Stimulated activated naive B cell treated with anti-CD40 and anti-IgM and Interleukin-4, amounts not matched to agents 10 μg/mL and 1 μg/mL and 100 μg/mL, for 72 hours (primary cell): ENCODE results near the gene MINDY4.

Experiments used
- ATAC-seq, 2 donors: fragments of 150-1000 bp; cut with Tn5 transposase; replicated peaks; 2 replicates each; pipeline ENCODE4 v1.10.0; 2021; ENCODE audit warnings: moderate library complexity in 1 of 2
- DNase-seq: peaks from one replicate; pipeline ENCODE4 v3.0.0; 2021
- H3K27ac Mint-ChIP-seq: one replicate; pipeline ENCODE4 v1.8.0; 2022; ENCODE audit warnings: mild to moderate bottlenecking, mixed read lengths
- H3K27me3 Mint-ChIP-seq, 2 donors: one replicate each; pipeline ENCODE4 v1.8.0; 2022; ENCODE audit warnings: mixed read lengths in 2 of 2
- H3K36me3 Mint-ChIP-seq, 2 donors: one replicate each; pipeline ENCODE4 v1.8.0; 2022; ENCODE audit warnings: mixed read lengths in 2 of 2, mild to moderate bottlenecking in 1 of 2
- H3K4me1 Mint-ChIP-seq, 2 donors: one replicate each; pipeline ENCODE4 v1.8.0; 2022; ENCODE audit warnings: mixed read lengths in 2 of 2, mild to moderate bottlenecking in 1 of 2
- H3K4me3 Mint-ChIP-seq, 2 donors: one replicate each; pipeline ENCODE4 v1.8.0; 2022; ENCODE audit warnings: mild to moderate bottlenecking in 2 of 2, mixed read lengths in 2 of 2, moderate library complexity in 1 of 2
- H3K9me3 Mint-ChIP-seq, 2 donors: one replicate each; pipeline ENCODE4 v1.8.0; 2022; ENCODE audit warnings: mixed read lengths in 2 of 2, mild to moderate bottlenecking in 1 of 2

Gene MINDY4

GRCh38 chr7:30848121-30848855 lies 77.1 kb downstream of the MINDY4 start:
- H3K27me3 Mint-ChIP-seq, result no peaks in the 10 kb centered on the region
- no peak for ATAC-seq
- H3K9me3 Mint-ChIP-seq, result no peaks in the 10 kb centered on the region
- no peak overlapping the region for H3K4me3 Mint-ChIP-seq
- H3K27ac Mint-ChIP-seq, result no peak overlapping the region
- H3K4me1 Mint-ChIP-seq, result no peaks in the 10 kb centered on the region
- no peak for DNase-seq
- no peaks in the 10 kb centered on the region for H3K36me3 Mint-ChIP-seq

DNA sequence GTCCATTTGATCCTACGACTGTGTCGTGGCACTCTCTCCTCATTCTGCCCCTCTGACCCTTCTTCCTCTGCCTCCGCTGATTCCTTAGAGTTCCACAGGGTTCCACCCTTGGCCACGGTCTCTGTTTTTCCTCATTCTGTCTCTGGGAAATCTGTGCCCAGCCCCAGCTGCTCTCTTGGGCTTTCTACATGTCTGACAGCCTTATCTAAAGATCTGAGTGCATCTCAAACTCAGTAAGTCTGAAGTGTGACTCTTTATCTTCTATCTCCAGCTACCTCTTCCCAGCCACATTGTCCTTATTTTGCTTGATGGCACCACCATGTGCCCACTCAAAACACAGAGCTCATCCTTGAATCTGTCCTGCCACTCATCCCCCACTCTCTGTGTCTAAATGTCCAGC lies 78.3 kb downstream of the MINDY4 start:
- Mint-ChIP-seq H3K9me3 (no peaks in the 10 kb centered on the region), H3K27ac (no peak overlapping the region), H3K4me1 (no peaks in the 10 kb centered on the region), H3K36me3 (no peaks in the 10 kb centered on the region), H3K27me3 (no peaks in the 10 kb centered on the region), H3K4me3 (no peak overlapping the region)
- DNase-seq (no peak), ATAC-seq (no peak)

DNA sequence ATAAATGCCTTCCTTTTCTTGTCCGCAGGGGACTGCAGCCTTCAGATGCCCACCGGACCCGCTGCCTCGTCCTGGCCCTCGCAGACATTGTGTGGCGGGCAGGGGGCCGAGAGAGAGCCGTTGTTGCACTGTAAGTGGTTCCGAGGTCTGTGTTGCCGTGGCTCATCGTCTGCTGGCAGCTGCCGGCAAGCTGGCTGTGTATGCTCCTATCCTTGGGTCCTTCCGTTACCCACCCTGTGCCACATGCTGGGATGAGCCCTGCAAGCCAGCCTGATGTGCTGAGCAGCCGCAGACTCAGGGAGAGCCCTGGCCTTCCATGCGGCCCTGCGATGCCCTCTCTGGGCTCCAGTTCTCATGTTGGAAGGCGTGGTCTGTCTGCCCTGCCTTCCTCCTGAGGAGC lies 79.2 kb downstream of the MINDY4 start:
- no peaks in the 10 kb centered on the region for H3K27me3 Mint-ChIP-seq
- DNase-seq, result no peak
- no peak overlapping the region for H3K4me3 Mint-ChIP-seq
- no peak for ATAC-seq
- no peak overlapping the region for H3K27ac Mint-ChIP-seq
- H3K9me3 Mint-ChIP-seq, result no peaks in the 10 kb centered on the region
- H3K4me1 Mint-ChIP-seq, result no peaks in the 10 kb centered on the region
- no peaks in the 10 kb centered on the region for H3K36me3 Mint-ChIP-seq

GRCh38 chr7:30851651-30852307 lies 80.6 kb downstream of the MINDY4 start:
- Mint-ChIP-seq H3K9me3 (no peaks in the 10 kb centered on the region), H3K36me3 (no peaks in the 10 kb centered on the region), H3K27ac (no peak overlapping the region), H3K4me3 (no peak overlapping the region), H3K27me3 (no peaks in the 10 kb centered on the region), H3K4me1 (no peaks in the 10 kb centered on the region)
- DNase-seq (no peak), ATAC-seq (no peak)

GRCh38 chr7:30852308-30852684 lies 81.1 kb downstream of the MINDY4 start:
- H3K9me3 Mint-ChIP-seq, result no peaks in the 10 kb centered on the region
- no peaks in the 10 kb centered on the region for H3K4me1 Mint-ChIP-seq
- H3K36me3 Mint-ChIP-seq, result no peaks in the 10 kb centered on the region
- H3K27ac Mint-ChIP-seq, result no peak overlapping the region
- no peaks in the 10 kb centered on the region for H3K27me3 Mint-ChIP-seq
- no peak for ATAC-seq
- no peak overlapping the region for H3K4me3 Mint-ChIP-seq
- no peak for DNase-seq

GRCh38 chr7:30852744-30853288 lies 81.6 kb downstream of the MINDY4 start:
- ATAC-seq (no peak), DNase-seq (no peak)
- Mint-ChIP-seq H3K9me3 (no peaks in the 10 kb centered on the region), H3K27me3 (no peaks in the 10 kb centered on the region), H3K4me3 (no peak overlapping the region), H3K36me3 (no peaks in the 10 kb centered on the region), H3K4me1 (no peaks in the 10 kb centered on the region), H3K27ac (no peak overlapping the region)

DNA sequence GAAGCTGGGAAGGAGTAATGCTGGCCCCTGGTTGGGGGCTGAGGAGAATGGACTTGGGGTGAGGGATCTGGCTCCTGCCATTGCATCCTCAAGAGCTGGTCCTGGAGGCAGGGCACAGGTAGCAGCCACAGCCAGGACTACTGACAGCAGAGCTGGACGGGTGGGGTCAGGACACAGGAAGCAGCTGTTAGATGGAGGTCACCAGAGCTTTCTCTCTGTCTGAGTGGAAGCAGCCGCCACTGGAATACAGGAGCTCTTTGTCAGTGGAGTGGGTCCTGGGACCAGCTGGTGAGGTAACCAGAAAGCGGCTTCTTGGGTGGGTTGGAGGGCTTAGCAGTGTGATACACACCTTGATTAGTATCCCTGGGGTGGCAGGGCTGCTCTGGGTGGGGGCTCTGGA lies 82.4 kb downstream of the MINDY4 start:
- Mint-ChIP-seq H3K36me3 (no peaks in the 10 kb centered on the region), H3K4me3 (no peak overlapping the region), H3K27me3 (no peaks in the 10 kb centered on the region), H3K9me3 (no peaks in the 10 kb centered on the region), H3K27ac (no peak overlapping the region), H3K4me1 (no peaks in the 10 kb centered on the region)
- ATAC-seq, result no peak
- no peak for DNase-seq

DNA sequence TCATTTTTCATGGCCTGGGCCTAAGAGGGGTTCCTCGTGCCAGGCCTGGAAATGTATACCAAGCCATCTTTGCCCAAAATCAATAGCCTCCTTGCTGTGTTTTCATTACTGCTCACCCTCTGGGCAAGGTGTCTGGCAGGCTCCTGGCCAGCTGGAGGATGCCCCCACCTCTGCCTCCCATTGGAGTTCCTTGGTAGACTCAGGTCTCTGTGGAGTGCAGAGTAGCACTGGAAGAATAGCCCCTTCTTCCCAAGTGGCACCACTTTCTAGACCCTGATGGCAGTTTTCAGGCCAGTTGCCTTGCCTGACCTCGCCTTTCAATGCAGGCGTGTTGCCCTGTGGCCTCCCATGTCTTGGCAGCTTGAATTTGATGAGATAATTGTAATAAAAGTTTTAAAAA lies 84.7 kb downstream of the MINDY4 start:
- ATAC-seq, result no peak
- Mint-ChIP-seq H3K9me3 (no peaks in the 10 kb centered on the region), H3K27ac (no peak overlapping the region), H3K36me3 (no peaks in the 10 kb centered on the region), H3K27me3 (no peaks in the 10 kb centered on the region), H3K4me1 (no peaks in the 10 kb centered on the region), H3K4me3 (no peak overlapping the region)
- no peak for DNase-seq

DNA sequence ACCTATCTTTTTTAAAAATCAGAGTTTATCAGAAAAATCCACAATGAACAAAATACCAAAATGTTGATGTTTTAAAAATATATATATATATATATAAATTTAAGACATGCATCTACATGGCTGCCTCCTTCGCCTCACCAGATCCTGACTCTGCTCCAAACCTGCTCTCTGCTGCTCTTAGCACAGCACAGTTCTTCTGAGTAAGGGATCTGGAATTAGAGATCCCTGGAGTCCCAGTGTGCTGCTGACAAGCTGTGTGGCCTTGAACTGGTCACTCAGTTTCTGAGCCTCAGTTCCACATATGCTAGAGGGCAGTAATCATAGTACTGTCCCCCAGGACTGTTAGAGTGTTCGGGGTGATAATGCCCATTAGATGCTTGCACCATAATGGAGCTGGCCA lies 87.4 kb downstream of the MINDY4 start:
- H3K4me1 Mint-ChIP-seq, result no peaks in the 10 kb centered on the region

GRCh38 chr7:30859202-30859939 lies 88.2 kb downstream of the MINDY4 start:
- no peak for DNase-seq
- H3K9me3 Mint-ChIP-seq, result no peaks in the 10 kb centered on the region
- no peak overlapping the region for H3K27ac Mint-ChIP-seq
- H3K36me3 Mint-ChIP-seq, result no peaks in the 10 kb centered on the region
- H3K4me1 Mint-ChIP-seq, result no peaks in the 10 kb centered on the region
- H3K27me3 Mint-ChIP-seq, result no peaks in the 10 kb centered on the region
- H3K4me3 Mint-ChIP-seq, result no peak overlapping the region
- ATAC-seq, result no peak

More for the DNA sequence above, 87.4 kb downstream of the MINDY4 start:
- Mint-ChIP-seq H3K9me3 (no peaks in the 10 kb centered on the region), H3K36me3 (no peaks in the 10 kb centered on the region), H3K27me3 (no peaks in the 10 kb centered on the region), H3K4me3 (no peak overlapping the region), H3K27ac (no peak overlapping the region)
- DNase-seq (no peak), ATAC-seq (no peak)

GRCh38 chr7:30859940-30860496 lies 88.8 kb downstream of the MINDY4 start:
- no peaks in the 10 kb centered on the region for H3K36me3 Mint-ChIP-seq
- H3K4me1 Mint-ChIP-seq, result no peaks in the 10 kb centered on the region
- DNase-seq (no peak), ATAC-seq (no peak)
- H3K27ac Mint-ChIP-seq, result no peak overlapping the region
- no peaks in the 10 kb centered on the region for H3K9me3 Mint-ChIP-seq
- no peaks in the 10 kb centered on the region for H3K27me3 Mint-ChIP-seq
- H3K4me3 Mint-ChIP-seq, result no peak overlapping the region

- Mint-ChIP-seq H3K4me1 (no peaks in the 10 kb centered on the region), H3K36me3 (no peaks in the 10 kb centered on the region), H3K9me3 (no peaks in the 10 kb centered on the region), H3K27ac (no peak overlapping the region), H3K27me3 (no peaks in the 10 kb centered on the region), H3K4me3 (no peak overlapping the region)
- ATAC-seq (no peak), DNase-seq (no peak)
Measured at GRCh38 chr7:30861612-30862011, 90.4 kb downstream of the MINDY4 start.

DNA sequence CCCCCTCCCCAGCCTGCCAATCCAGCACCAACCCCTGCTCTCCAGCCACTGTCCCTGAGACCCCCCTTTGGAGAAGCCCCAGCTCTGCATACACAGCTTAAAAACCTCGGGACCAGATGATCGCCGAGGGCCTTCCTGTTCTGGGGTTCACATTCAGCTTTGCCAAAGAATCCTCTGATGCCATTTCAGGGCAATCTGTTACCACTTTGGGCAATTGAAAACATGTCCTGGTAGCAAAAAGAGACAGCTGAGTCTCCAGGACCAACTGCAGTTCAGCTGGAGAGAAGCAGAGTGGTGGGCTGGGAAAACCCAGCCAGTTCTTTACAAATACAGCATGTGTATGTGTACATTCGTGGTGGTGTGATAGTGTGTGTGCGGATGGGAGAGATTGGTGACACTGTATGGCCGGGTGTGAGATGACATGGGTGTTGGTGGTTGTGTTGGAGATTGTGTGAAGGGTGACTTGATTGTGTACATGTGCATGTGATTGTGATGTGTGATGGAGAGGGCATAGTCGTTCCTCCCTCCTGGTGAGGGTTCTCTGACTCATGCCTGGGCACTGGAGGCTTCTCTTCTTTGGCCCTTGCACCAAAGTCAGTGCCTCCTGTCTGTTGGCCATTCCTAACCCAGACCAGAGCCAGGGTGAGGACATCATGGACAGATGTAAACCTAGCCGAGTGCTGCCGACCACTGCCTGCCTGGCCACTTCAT lies 91.9 kb downstream of the MINDY4 start:
- no peaks in the 10 kb centered on the region for H3K36me3 Mint-ChIP-seq
- ATAC-seq (no peak), DNase-seq (no peak)
- H3K4me3 Mint-ChIP-seq, result no peak overlapping the region
- no peaks in the 10 kb centered on the region for H3K27me3 Mint-ChIP-seq
- H3K4me1 Mint-ChIP-seq, result no peaks in the 10 kb centered on the region
- H3K27ac Mint-ChIP-seq, result no peak overlapping the region
- H3K9me3 Mint-ChIP-seq, result no peaks in the 10 kb centered on the region

- no peaks in the 10 kb centered on the region for H3K36me3 Mint-ChIP-seq
- no peaks in the 10 kb centered on the region for H3K4me1 Mint-ChIP-seq
- no peak for ATAC-seq
- no peak for DNase-seq
- H3K4me3 Mint-ChIP-seq, result no peak overlapping the region
- H3K9me3 Mint-ChIP-seq, result no peaks in the 10 kb centered on the region
- H3K27me3 Mint-ChIP-seq, result no peaks in the 10 kb centered on the region
- peak overlapping the region; percentile 25 for H3K27ac Mint-ChIP-seq
Measured at GRCh38 chr7:30863706-30864035, 92.5 kb downstream of the MINDY4 start.
